ENCODE data around the gene NDUFS3.
A peak's percentile ranks its signal among the peaks of the same experiment; 100 is the strongest.

NDUFS3 gene

GRCh38 chr11:47552566-47553405, 26.1 kb upstream of the NDUFS3 start, which contains the start of gene CELF1 (continued):
- TF ChIP-seq PRDM10 (tag by site-specific recombination; IDR thresholded peaks at IDR 0.05) (peak; percentile 47; the same call in 1 of the 2 replicates), ZNF121 (tag by site-specific recombination; IDR thresholded peaks at IDR 0.05) (no peak), ZNF449 (tag by site-specific recombination; IDR thresholded peaks at IDR 0.05) (no peak), ZNF555 (tag by site-specific recombination; conservative IDR thresholded peaks at IDR 0.05) (no peak), ZNF548 (tag by site-specific recombination; IDR thresholded peaks at IDR 0.05) (no peak), ZNF2 (tag by site-specific recombination; IDR thresholded peaks at IDR 0.05) (no peak), ZNF174 (tag by site-specific recombination; IDR thresholded peaks at IDR 0.05) (no peak), ZXDB (tag by site-specific recombination; IDR thresholded peaks at IDR 0.05) (no peak; the same call in 1 of the 2 replicates), ZNF76 (tag by site-specific recombination; IDR thresholded peaks at IDR 0.05; ENCODE audit: borderline replicate concordance, low read depth) (0 out of 2 replicates have a peak, but pooled peaks have one; percentile 23), ZNF26 (tag by site-specific recombination; IDR thresholded peaks at IDR 0.05) (no peak), OVOL3 (tag by site-specific recombination; IDR thresholded peaks at IDR 0.05) (no peak), ZNF571 (tag by site-specific recombination; IDR thresholded peaks at IDR 0.05) (no peak), ZSCAN18 (tag by site-specific recombination; IDR thresholded peaks at IDR 0.05) (no peak), ZNF311 (tag by site-specific recombination; IDR thresholded peaks at IDR 0.05; ENCODE audit: borderline replicate concordance) (no peak), ZNF416 (tag by site-specific recombination; IDR thresholded peaks at IDR 0.05) (no peak), KLF17 (tag by site-specific recombination; IDR thresholded peaks at IDR 0.05) (peak; percentile 64; the same call in 1 of the 2 replicates), ZNF433 (tag by site-specific recombination; IDR thresholded peaks at IDR 0.05; ENCODE audit: low read depth) (no peak), ZNF274 (IDR thresholded peaks at IDR 0.05; ENCODE audit: low read length) (no peak), ZNF274 (tag by site-specific recombination; IDR thresholded peaks at IDR 0.05; ENCODE audit: borderline replicate concordance) (no peak), ZNF114 (tag by site-specific recombination; IDR thresholded peaks at IDR 0.05) (no peak), ZNF792 (tag by site-specific recombination; IDR thresholded peaks at IDR 0.05) (no peak), SP2 (tag by site-specific recombination; IDR thresholded peaks at IDR 0.05) (peak; percentile 65), BCL11A (tag by site-specific recombination; IDR thresholded peaks at IDR 0.05; ENCODE audit: low read depth) (no peak), EGR2 (tag by site-specific recombination; IDR thresholded peaks at IDR 0.05; ENCODE audit: low read depth) (no peak), FEZF1 (tag by site-specific recombination; IDR thresholded peaks at IDR 0.05) (no peak), ZNF623 (tag by site-specific recombination; IDR thresholded peaks at IDR 0.05) (no peak), ZNF488 (tag by site-specific recombination; IDR thresholded peaks at IDR 0.05) (no peak), ZEB2 (tag by site-specific recombination; IDR thresholded peaks at IDR 0.05) (no peak), ZNF529 (tag by site-specific recombination; IDR thresholded peaks at IDR 0.05; ENCODE audit: insufficient replicate concordance) (no peak), MZF1 (tag by site-specific recombination; IDR thresholded peaks at IDR 0.05; ENCODE audit: borderline replicate concordance) (no peak)

All from HEK293 (cell line).